NCI-H82 (cell line): ENCODE measurements around the gene CDKN1A.
"Not testable (repeated sequence)": the region's sequence is repeated elsewhere in the genome, so short reads cannot be mapped to it uniquely, and the experiment has no call there.

Experiments used
- DNase-seq: peaks from one replicate; lab custom pipeline; 2025; lab: John Stamatoyannopoulos, UW

The CDKN1A gene

DNA sequence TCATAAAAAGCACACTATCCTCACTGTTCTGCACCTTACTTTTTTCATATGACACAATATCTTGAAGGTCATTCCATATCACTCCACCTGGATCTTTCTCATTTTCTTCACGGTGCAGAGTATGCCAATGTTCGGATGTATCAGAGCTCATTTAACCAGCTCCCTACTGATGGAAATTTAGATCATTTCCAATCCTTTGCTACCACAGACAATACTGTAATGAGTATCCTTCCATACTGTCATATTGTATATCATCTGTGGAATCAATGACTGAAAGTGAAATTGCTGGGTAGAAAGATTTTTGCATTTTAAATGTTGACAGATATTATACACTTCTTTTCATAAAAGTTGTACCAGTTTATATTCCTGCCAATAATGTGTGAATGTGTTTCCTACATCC is 16.9 kb downstream of the CDKN1A start:
- DNase-seq: no peak

DNA sequence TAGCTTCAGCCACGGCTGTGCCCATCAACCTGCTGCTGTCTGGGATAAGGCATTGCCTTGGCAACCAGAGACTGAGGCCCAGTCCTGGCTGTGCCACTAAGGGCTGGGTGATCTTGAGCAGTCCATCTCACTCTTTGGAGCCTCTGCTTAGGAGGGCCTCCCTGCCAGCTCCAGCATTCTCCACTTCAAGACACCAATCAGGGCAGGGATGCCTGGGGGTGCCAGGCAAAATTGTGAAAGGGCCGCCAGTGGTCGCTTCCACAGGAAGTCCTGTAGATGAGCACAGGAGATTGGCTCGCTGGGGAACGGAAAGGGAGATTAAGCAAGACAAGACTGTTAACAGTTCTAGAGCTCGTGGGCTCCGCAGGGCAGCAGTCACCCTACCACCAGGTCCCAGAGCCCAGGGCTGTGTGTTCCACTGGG is 19.0 kb downstream of the CDKN1A start, which contains the start of gene RAB44:
RAB44 (plus strand) TSS at position 346 of the 423 bp plus-strand sequence. CDS start 6,410 bp downstream, outside the sequence.
- DNase-seq: no peak

DNA sequence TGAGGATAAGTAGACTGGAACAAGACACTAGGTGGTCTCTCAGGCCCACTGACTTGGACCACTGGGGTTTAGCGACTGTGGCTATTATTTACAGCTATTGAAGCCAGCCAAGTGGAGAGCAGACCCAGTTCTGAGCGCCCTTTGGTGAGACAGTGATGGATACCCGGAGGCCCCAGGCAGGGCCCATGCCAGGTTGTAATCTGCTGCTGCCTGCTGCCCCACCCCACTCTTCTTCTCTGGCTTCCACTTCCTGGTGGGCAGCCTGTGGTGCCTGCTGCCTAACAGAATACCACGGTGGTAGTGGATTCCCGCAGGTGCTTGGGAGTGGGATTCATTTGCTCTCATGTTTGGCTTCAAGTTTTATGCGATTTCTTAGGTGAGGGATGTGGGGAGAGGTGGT is 19.7 kb downstream of the CDKN1A start:
- DNase-seq: no peak

DNA sequence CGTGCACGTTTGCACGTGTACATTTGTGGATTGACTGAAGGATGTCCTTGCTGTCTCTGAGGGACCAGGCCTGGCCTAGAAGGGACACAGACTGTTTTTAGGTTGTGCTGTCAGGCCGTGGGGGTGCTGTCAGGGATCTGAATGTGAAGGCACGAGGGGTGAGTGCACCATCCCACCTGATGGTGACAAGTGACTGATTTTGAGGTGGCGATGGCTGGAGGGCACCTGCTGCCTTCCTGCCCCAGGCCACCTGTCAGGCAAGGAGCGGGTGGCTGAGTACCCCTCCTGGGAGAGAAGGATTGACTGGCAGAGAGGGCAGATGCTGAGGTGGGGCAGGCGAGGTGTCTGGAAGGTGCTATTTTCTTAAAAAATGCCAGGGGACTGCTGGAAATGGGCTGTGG is 20.4 kb downstream of the CDKN1A start:
- DNase-seq: no peak

DNA sequence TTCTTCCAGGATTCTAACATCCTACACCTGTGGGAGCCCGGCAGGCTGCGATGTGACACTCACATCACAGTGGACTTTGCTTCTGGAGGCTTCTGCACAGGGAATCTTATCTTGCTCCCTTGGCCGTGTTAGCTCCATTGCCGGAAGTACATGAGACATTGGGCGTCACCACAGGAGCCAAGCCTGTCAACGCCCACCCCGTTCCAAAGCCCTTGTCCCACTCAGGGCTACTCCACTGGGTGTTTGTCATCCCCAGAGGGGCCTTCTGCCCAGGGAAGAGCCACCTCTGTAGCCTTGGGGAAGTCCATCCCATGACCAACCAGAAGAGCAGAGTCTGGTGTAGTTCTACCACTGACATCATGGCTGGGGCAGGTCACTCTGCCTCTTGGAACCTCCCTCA is 20.8 kb downstream of the CDKN1A start:
- DNase-seq: no peak

DNA sequence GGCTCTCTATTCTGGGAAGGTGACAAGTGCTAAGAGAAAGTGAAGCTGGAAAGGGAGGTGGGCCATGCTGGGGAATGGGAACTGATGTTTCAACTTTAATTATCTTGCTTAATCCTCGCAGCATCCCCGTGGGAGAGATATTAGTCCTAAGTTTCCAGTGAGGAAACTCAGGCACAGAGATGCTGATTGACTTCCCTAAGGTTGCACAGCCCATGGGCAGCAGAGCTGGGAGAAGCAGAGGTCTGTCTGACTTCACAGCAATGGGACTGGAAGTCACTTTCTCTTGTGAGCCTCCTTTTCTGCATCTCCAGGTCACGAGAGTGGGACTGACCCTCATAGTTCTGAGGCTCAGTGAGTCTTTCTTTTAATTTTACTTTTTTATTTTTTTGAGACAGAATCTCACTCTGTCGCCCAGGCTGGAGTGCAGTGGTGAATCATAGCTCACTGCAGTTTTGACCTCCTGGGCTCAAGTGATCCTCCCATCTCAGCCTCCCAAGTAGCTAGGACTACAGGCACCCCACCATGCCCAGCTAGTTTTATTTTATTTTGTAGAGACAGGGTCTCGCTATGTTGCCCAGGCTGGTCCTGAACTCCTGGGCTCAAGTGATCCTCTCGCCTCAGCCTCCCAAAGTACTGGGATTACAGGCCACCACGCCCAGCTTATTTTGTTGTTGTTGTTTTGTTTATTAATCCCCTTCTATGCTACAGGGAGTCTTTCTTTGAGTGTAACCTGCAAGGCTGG is 21.7 kb downstream of the CDKN1A start:
- no peak for DNase-seq

GRCh38 chr6:36700831-36701230 is 22.3 kb downstream of the CDKN1A start:
- DNase-seq: no peak

DNA sequence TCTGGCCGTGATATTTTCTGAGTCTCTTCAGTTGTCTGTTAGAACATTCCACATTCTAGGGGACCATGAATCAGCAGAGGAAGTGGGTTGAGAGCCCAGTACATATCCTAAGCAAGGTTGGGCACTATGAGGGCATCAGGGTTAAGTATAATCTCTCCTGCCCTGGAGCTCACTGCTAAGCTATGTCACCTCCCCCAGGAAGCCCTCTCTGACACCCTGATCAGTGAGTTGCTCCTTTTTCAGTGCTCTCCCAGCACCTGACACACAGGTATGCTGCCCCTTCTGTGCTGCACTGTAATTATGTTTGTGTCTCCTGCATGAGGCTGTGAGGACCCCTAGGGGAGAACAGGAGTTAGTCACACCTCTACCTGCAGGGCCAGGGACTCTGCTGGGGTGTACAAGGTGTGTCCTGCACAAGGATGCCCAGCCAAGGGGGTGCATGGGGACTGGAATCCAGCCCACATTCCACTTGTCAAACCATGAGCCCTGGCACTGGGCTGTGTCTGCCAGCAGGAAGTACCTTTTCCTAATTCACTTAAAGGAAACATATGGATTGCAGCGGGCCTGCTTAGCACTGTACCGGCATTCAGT is 23.0 kb downstream of the CDKN1A start:
- no peak for DNase-seq

GRCh38 chr6:36702656-36703055 is 24.1 kb downstream of the CDKN1A start:
- DNase-seq: no peak

DNA sequence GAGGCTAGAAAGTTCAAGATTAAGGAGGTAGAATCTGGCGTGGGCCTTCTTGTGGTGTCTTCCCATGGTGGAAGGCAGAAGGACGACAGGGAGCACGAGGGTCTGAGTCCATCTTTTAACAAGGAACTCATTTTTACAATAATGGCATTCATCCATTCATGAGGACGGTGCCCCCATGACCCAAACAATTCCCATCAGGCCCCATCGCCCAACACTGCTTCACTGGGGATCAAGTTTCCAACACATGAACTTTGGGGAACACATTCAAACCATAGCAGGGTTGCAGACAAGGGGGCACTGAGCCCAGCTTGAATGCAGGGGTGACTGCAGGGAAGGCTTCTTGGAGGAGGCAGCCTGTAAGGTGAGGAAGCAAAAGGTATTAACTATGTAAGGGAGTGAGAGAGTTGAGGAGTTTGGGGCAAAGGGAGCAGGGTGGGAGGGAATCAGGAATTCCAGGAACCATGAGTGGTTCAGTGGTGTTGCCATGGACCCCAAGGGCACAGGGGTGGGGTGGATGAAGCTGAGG is 24.6 kb downstream of the CDKN1A start:
- DNase-seq: no peak

DNA sequence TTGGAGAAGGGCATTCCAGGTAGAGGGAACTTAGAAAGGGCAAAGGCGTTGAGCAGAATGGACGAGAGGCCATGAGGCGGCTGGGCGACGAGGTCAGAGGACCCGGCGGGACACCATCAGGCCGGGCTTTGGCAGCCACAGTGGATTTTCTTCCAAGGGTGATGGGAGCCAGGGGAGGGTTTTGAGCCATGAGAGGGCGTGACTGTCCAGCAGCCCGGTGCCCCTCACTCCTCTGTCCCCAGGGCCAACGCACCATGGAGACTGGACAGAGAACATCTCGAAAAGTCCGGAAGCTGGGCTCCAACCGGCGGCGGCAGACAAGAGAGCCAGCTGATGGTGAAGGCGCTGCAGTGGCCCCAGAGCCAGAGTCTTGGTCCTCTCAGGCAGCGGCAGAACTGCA is 25.5 kb downstream of the CDKN1A start:
- DNase-seq: no peak

GRCh38 chr6:36704961-36705577 is 26.6 kb downstream of the CDKN1A start:
- not testable (repeated sequence) for DNase-seq

- no peak for DNase-seq
These were observed 27.8 kb downstream of the CDKN1A start for GRCh38 chr6:36706339-36706738.

DNA sequence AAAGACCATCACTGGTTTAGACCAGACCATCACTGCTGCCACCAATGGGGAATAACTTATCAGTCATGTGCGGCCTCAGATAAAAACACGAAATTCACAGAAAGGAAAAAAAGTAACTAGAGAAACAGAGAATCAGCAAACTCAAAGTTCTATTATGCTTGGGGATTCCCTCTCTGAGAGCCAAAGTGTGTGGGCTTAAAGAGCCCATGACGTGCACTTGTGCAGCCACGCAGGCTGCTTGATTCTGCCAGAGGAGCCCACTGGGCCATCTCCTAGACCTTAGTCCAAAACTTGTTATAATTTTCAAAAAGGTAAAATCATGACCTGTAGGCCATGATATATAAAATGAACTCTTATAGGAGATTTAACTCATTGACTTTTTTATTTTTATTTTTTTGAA is 34.3 kb downstream of the CDKN1A start:
- no peak for DNase-seq

DNA sequence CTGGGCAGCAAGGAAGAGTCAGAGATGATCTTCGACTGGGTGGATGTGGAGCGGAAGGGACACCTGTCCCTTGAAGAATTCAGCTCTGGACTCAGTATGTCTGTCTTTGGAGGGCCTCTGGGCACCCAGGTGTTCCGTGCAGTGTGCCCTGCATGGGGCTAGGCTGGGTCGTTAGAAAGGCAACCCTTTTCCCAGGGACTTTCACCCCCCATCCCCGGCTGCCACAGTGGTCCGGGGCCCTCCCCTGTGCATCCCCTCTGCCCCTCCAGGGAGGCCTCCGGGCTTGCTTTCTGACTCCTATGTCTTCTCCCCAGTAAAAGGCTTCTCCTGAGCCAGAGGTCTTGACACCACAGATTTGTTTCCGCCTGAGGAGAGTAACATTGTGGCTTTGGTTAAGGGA is 35.3 kb downstream of the CDKN1A start:
- DNase-seq: no peak

- DNase-seq: no peak
These were observed 36.0 kb downstream of the CDKN1A start for GRCh38 chr6:36714511-36714910.

DNA sequence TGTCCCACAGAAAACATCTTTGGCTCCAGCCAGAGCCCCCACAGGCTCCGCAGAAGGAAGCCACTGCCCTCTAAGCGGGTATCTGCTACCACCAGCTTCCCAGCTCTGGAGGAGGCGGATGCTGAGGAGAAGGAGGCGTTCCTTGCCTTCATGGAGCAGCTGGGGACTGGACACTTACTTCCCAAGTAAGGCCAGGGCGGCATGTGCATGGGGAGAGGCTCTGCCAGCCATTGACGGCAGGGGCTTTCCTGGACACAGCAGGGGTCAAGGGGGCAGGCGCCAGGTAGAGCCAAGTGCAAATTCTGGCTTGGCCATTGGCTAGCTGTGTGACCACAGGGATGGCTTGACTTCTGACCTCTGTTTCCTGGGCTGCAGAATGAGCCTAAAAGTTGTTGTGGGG is 37.0 kb downstream of the CDKN1A start:
- DNase-seq: no peak

- DNase-seq: no peak
These were observed 38.1 kb downstream of the CDKN1A start for GRCh38 chr6:36716476-36717093.

- no peak for DNase-seq
These were observed 38.8 kb downstream of the CDKN1A start for GRCh38 chr6:36717231-36717825.

- no peak for DNase-seq
These were observed 39.5 kb downstream of the CDKN1A start for GRCh38 chr6:36717871-36718540.

- no peak for DNase-seq
These were observed 40.0 kb downstream of the CDKN1A start for GRCh38 chr6:36718560-36718959.

- no peak for DNase-seq
These were observed 40.6 kb downstream of the CDKN1A start for GRCh38 chr6:36719126-36719525.
